NCI-H1092 (cell line): Measurements from ENCODE around the gene KSR1.

Source experiments
- DNase-seq: peaks from one replicate; lab custom pipeline; 2025; lab: John Stamatoyannopoulos, UW

KSR1 gene

GRCh38 chr17:27591986-27592385, 135.7 kb downstream of the KSR1 start:
- DNase-seq = no peak

DNA sequence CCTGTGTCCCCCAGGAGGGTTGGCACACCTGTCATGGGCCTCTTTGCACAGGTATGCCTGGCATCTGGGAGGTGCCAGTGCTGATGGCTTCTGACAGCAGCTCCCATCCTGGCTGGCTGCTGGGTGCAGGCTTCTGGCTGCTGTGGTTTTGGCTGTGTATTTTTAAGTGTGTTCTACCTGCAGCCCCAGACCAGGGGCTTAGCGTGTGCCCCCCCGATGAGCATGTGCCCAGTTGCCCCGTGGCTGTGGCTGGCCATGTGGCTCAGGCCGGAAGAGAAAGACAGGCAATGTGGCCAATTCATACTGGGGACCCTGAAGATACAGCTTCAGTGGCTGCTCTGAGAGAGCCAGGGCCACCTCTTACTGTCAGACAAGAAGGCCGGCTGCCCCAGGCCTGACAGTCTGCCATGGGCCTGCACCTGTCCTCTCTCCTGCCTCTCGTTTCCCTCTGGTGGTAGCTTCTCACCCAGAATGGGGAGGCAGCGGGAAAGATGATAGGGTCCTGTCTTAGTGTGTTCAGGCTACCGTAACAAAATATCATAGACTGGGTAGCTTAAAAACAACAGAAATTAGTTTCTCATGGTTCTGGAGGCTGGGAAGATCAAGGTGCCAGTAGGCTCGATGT, 137.1 kb downstream of the KSR1 start:
- no peak for DNase-seq

GRCh38 chr17:27593857-27594255, 137.6 kb downstream of the KSR1 start:
- no peak for DNase-seq

DNA sequence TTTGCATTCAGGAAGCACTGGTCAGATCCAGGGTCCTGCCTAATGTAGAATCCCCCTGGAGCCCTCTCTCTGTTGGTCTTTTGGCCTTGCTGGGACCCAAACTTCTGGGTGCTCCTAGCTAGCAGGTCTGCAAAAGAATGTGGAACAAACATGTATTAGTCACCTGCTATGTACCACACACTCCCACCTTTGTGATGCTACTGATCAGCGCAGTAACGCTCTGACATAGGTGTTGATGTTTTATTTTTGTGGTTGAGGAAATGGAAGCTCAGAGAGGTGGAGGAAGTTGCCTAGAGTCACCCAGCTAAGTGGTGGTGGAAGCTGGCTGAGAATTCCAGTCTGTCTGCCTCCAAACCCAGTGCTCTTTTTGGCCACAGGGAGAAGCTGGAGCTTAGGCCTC, 139.0 kb downstream of the KSR1 start:
- DNase-seq = no peak

DNA sequence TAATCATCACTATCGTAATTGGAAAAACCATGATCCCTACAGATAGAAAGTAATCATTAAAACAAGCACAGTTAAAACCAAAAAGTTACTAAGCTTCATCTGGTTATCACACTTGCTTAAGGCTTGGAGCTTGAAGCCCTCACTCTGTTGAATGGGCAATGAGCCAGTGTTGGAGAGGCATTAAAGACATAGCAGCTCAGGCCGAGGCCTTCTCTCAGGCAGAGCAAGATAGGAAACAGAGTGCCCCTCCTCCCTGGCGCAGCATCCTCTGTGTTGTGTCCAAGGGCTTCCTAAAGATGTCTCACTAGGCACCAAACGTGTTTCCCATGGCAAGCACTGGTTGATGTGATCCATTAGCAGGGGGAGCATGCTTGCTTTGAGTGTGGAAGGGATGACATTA, 139.8 kb downstream of the KSR1 start:
- DNase-seq = no peak

- DNase-seq = peak; percentile 29
These were observed 140.4 kb downstream of the KSR1 start for GRCh38 chr17:27596566-27597187.

- no peak for DNase-seq
These were observed 140.9 kb downstream of the KSR1 start for GRCh38 chr17:27597188-27597580.

GRCh38 chr17:27597783-27598320, 141.6 kb downstream of the KSR1 start:
- no peak for DNase-seq

DNA sequence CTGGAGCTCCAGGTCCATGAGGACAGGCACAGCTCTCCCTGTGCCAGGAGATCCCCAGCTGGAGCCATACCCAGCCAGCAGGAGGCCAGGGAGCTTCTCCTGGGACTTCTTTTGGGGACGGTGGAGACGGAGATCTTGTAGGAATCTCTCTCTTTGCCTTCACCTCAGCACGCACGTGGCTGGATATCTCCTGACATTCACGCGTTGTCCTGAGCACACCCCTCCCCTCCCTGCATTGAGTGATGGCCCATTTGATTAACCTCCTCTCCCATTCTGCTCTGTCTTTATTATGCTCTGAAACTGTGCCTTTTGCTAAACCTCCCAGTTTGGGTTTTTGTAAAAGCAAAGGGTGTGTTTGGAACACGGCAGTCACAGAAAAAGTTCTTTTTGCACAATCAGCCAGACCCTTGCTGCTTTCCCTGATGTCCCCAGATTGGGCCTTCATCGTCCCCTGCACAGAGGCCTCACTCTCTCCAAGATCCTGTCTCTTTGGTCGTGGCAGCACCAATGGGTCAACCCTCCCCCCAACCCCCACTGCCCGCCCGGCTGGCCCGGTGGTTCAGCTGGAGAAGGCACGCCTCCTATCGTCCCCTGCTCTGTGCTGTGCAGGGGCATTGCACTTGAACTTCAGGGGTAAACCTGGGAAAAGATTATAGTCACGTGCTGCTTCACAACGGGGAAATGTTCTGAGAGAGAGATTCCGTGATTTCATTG, 142.2 kb downstream of the KSR1 start:
- no peak for DNase-seq

- no peak for DNase-seq
These were observed 144.2 kb downstream of the KSR1 start for GRCh38 chr17:27600471-27600870.

- DNase-seq = peak; percentile 46
These were observed 145.1 kb downstream of the KSR1 start for GRCh38 chr17:27601069-27601974.

- DNase-seq = no peak
These were observed 145.7 kb downstream of the KSR1 start for GRCh38 chr17:27601975-27602302.

DNA sequence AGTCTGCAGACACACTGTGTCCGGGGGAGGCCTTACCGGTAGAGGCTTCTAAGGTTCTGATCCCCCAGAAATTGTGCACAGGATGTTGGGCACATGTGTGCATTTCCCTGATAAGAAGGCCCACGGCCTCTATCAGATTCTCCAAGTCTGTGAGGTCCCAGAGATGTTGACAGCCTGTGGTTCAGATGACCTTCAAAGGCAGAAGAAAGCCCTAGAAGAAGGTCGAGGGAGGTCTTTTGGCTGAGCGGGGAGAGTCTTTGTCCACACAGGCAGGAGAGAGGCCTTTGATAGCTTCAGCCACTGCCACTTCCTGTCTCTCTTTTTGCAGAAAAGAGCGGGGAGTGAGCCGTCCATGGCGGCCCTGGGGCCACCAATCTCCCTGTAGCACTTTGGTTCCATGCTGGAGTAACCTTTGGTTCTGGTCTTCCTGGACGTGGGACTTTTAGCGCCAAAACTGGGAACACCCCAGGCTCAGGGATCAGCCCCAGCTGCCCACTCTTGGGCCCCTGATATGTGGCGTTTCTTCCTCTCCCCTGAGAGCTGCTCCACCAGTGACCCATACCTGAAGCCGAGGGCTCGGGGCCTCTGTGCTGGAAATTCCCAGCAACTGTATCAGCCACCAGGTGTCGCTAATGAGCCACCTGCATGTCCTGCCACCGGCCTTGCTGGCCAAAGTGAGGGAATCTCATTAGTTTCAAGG, 146.6 kb downstream of the KSR1 start:
- peak; percentile 40 for DNase-seq

DNA sequence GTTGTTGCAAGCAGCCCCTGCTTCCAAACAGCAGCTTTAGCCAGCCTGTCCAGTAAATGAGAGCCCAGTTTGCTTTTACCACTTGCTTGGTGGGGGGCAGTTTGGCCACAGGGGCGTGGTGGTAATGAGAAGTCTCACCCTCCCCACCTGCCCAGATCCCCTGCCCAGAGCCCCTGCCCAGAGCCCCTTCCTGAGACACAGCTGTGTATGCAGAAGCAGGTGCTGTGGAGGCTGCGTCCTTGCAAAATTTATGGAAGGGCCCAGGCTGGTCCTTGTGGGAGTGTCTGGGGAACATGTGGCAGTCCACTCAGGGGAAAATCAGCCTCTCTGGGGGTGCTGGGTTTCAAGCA, 147.1 kb downstream of the KSR1 start:
- no peak for DNase-seq

GRCh38 chr17:27603880-27604794, 147.9 kb downstream of the KSR1 start:
- DNase-seq = no peak

DNA sequence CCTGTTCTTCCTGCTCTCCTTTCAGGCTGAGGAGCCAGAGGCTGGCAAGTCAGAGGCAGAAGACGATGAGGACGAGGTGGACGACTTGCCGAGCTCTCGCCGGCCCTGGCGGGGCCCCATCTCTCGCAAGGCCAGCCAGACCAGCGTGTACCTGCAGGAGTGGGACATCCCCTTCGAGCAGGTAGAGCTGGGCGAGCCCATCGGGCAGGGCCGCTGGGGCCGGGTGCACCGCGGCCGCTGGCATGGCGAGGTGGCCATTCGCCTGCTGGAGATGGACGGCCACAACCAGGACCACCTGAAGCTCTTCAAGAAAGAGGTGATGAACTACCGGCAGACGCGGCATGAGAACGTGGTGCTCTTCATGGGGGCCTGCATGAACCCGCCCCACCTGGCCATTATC, 149.2 kb downstream of the KSR1 start:
- no peak for DNase-seq

DNA sequence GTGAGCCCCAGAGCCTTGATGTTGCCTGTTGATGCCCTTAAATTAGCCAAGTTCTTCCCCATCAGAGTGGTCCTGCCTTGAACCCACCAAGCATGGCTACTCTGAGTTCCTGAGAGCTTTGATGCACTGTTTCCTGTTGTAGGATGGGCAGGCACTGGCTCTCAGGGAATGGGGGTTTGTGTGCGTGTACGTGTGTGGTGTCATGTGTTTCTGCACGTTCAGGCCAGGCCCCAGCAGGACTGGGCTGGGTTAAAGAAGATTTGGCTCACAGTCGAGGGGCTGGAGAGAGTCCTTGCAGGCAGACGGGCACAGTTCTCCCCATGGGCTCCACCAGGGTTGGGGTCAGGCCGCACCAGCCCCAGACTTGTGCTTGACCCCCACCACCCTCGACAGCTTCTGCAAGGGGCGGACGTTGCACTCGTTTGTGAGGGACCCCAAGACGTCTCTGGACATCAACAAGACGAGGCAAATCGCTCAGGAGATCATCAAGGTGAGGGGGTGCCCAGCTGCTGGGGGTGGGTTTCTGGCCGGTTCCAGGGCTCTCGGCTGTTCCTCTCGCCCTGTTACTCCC, 151.4 kb downstream of the KSR1 start:
- no peak for DNase-seq

DNA sequence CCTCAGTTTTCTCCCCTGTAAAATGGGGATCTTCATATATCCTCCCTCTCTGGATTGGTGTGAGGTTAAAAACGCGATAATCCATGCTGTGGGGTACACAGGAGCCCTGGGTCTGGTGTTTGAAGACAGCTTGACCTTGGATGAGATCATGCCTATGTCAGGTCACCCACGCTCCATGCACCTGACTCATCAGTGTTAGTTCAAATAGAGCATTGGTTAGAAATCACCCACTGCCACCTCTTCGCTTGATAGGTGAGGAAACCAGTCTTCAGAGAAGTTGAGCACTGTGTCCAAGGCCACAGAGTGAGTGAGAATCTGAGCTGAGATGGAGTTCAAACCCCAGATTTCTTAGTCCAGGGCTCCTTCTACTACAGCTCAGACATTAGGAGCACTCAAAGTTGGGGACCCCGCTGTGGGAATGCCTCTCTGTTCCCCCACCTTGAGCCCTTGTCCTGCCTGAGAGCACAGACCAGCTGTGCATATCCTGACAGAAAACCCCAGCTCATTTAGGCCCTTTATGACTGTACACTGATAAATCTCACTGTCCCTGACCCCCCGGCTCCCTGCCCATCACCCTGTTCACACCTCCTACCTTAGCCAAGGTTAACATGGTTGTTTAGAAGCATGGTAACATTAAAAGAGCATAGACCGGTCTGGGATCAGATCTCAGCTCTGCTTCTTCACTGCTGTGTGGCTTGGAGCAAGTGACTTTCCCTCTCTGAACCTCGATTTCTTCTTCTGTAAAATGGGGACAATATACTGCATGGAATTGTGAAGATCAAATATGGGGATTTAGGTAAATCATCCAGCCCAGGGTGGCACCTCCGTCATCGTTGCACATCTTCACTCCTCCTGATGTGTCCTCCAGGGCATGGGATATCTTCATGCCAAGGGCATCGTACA, 152.3 kb downstream of the KSR1 start:
- DNase-seq = no peak

DNA sequence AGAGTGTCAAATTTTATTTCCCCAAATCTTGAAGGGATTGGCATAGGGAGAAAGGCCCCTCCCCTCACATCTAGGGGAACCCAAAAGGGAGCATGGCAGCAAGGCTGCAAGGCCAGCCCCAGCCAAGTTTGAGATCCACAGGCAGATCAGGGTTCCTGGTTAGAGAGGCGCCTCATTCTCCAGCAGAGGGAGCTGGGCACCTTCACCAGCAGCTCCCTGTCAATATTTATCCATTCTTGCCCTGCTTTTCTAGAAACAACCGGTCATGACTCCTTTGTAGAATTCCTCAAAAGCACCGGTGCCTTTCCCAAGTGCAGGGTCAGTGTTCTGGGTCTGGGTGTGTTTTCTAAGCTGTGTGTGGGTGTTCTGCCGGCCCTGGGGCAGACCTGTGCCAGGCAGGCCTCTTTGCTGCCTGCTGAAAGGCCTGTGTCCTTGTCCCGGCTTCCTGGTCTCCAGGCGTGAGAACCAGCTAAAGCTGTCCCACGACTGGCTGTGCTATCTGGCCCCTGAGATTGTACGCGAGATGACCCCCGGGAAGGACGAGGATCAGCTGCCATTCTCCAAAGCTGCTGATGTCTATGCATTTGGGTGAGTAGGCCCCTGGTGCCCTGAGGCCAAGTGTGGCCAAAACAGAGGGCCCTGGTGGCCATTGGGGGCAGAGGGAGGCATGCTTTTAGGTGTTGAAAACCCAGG, 153.5 kb downstream of the KSR1 start:
- no peak for DNase-seq
